Stimulated activated CD8-positive, alpha-beta memory T cell treated with anti-CD3 and anti-CD28 coated beads, Interleukin-7, amount 100 ng/mL, for 1 hour (primary cell): ENCODE data around the gene ZNF423.

Experiments used
- DNase-seq, 2 donors: peaks; one replicate each; pipeline ENCODE4 v3.0.0-alpha.2; 2020; ENCODE audit warnings: low read depth in 2 of 2

ZNF423 gene

GRCh38 chr16:49786926-49787557 is 68.9 kb downstream of the ZNF423 start:
- DNase-seq = no peak

GRCh38 chr16:49785970-49786369 is 69.9 kb downstream of the ZNF423 start:
- no peak for DNase-seq

- DNase-seq = no peak
Measured at GRCh38 chr16:49782405-49782804, 73.5 kb downstream of the ZNF423 start.

GRCh38 chr16:49781401-49781800 is 74.5 kb downstream of the ZNF423 start:
- DNase-seq = no peak

GRCh38 chr16:49780433-49780832 is 75.5 kb downstream of the ZNF423 start:
- DNase-seq = no peak

GRCh38 chr16:49779979-49780378 is 75.9 kb downstream of the ZNF423 start:
- DNase-seq = no peak

- DNase-seq = no peak
Measured at GRCh38 chr16:49778202-49778930, 77.5 kb downstream of the ZNF423 start.

- DNase-seq = no peak
Measured at GRCh38 chr16:49776734-49777133, 79.2 kb downstream of the ZNF423 start.

- no peak for DNase-seq
Measured at GRCh38 chr16:49776085-49776595, 79.8 kb downstream of the ZNF423 start.

GRCh38 chr16:49775581-49775980 is 80.3 kb downstream of the ZNF423 start:
- DNase-seq = no peak

- no peak for DNase-seq
Measured at GRCh38 chr16:49775018-49775417, 80.9 kb downstream of the ZNF423 start.

- DNase-seq = no peak
Measured at GRCh38 chr16:49773534-49774475, 82.1 kb downstream of the ZNF423 start.

- no peak for DNase-seq
Measured at GRCh38 chr16:49767998-49768397, 87.9 kb downstream of the ZNF423 start.

- no peak for DNase-seq
Measured at GRCh38 chr16:49767414-49767813, 88.5 kb downstream of the ZNF423 start.

GRCh38 chr16:49766225-49766624 is 89.7 kb downstream of the ZNF423 start:
- DNase-seq = no peak

GRCh38 chr16:49763826-49764225 is 92.1 kb downstream of the ZNF423 start:
- no peak for DNase-seq

- no peak for DNase-seq
Measured at GRCh38 chr16:49760815-49761214, 95.1 kb downstream of the ZNF423 start.

- no peak for DNase-seq
Measured at GRCh38 chr16:49757559-49758069, 98.3 kb downstream of the ZNF423 start.

- DNase-seq = no peak
Measured at GRCh38 chr16:49756775-49757558, 98.9 kb downstream of the ZNF423 start.

- DNase-seq = no peak
Measured at GRCh38 chr16:49755716-49756505, 100.0 kb downstream of the ZNF423 start.

- no peak for DNase-seq
Measured at GRCh38 chr16:49755313-49755620, 100.6 kb downstream of the ZNF423 start.
